ENCODE data around the gene B3GNT2.

DNA sequence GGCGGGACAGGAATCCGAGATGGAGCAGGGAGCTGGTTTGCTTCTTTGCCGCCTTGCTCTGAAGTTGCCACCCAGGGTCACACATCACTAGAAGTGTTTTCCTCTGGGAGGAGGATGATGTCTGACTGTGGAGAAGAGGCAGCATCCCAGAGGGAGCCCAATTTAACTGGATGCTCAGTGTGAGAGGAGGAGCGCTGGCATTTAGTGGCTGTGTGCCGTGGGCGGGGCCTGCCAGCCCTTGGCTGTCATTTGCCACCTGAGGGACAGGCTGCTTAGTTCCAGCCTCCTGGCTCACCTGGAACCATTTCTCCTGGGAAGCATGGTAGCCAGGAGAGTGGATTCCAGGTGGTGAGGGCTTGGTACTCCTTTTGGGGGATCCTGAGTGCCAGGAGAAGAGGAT, 9.6 kb downstream of the B3GNT2 start:
- no peak for TF ChIP-seq POLR2A (IDR thresholded peaks at IDR 0.05; ENCODE audit: low read depth, low read length)
- no peak for TF ChIP-seq TAF1 (IDR thresholded peaks at IDR 0.05; ENCODE audit: borderline replicate concordance, low read depth, low read length)

All from GM12892 (cell line).